Measurements from ENCODE around the gene CHCHD5. TPM values are rescaled to one million over a fixed set of nuclear protein-coding genes. Genes with fewer than 3 reads are reported as not detected.
A peak's percentile ranks its signal among the peaks of the same experiment; 100 is the strongest.

CHCHD5 gene
- total RNA-seq, 1 experiment from 2014 or later: 33.2 TPM

DNA sequence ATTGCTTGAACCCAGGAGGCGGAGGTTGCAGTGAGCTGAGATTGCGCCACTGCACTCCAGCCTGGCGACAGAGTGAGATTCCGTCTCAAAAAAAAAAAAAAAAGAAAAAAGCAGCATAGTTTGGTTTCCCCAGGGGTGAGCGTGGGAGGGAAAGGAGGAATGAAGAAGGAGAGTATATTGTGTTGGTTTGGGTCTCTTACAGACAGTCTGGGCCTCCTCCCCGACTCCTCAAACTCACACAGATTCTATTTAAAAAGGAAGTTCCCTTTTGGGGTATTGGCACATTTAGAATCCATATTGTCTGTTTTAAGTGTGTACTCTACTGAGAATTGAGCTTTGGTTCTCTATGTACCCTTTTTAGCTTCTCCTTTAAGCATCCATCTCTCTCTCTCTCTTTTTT is 34.0 kb downstream of the CHCHD5 start:
- no peak overlapping the region for H3K27ac Mint-ChIP-seq
- ChIA-PET CTCF (interaction anchor here (0.7 kb wide), 1 partner anchor 51 kb away, joined by 3 read pairs; no protein-coding TSS in a partner anchor), POLR2A (no interaction called here)
- no peaks in the 10 kb centered on the region for H3K36me3 Mint-ChIP-seq
- no peak for DNase-seq (ENCODE audit: low spot score)
- ATAC-seq: no peak
- no peak overlapping the region for H3K4me3 Mint-ChIP-seq
- no peaks in the 10 kb centered on the region; the same call in 1 of the 2 replicates for H3K27me3 Mint-ChIP-seq (ENCODE audit: low read depth)
- peaks cover 33% of the 10 kb centered on the region for H3K4me1 Mint-ChIP-seq
- no peak for TF ChIP-seq GRHL2 (CRISPR knock-in tag; IDR thresholded peaks at IDR 0.05; ENCODE audit: insufficient replicate concordance, severe bottlenecking)
- no peak for TF ChIP-seq TEAD4 (CRISPR knock-in tag; IDR thresholded peaks at IDR 0.05)
- TF ChIP-seq ZNF138 (CRISPR knock-in tag; conservative IDR thresholded peaks at IDR 0.05): no peak
- no peak for TF ChIP-seq NR3C1 (CRISPR knock-in tag; conservative IDR thresholded peaks at IDR 0.05; ENCODE audit: low read depth)
- TF ChIP-seq, protein P1, sequence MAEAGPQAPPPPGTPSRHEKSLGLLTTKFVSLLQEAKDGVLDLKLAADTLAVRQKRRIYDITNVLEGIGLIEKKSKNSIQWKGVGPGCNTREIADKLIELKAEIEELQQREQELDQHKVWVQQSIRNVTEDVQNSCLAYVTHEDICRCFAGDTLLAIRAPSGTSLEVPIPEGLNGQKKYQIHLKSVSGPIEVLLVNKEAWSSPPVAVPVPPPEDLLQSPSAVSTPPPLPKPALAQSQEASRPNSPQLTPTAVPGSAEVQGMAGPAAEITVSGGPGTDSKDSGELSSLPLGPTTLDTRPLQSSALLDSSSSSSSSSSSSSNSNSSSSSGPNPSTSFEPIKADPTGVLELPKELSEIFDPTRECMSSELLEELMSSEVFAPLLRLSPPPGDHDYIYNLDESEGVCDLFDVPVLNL (CRISPR knock-in tag; IDR thresholded peaks at IDR 0.05; ENCODE audit: borderline replicate concordance, low read depth): no peak
- TF ChIP-seq JUN (CRISPR knock-in tag; IDR thresholded peaks at IDR 0.05): no peak
- TF ChIP-seq, protein P2, sequence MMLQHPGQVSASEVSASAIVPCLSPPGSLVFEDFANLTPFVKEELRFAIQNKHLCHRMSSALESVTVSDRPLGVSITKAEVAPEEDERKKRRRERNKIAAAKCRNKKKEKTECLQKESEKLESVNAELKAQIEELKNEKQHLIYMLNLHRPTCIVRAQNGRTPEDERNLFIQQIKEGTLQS (CRISPR knock-in tag; conservative IDR thresholded peaks at IDR 0.05): no peak
- TF ChIP-seq, protein P3, sequence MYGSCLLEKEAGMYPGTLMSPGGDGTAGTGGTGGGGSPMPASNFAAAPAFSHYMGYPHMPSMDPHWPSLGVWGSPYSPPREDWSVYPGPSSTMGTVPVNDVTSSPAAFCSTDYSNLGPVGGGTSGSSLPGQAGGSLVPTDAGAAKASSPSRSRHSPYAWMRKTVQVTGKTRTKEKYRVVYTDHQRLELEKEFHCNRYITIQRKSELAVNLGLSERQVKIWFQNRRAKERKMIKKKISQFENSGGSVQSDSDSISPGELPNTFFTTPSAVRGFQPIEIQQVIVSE (CRISPR knock-in tag; IDR thresholded peaks at IDR 0.05; ENCODE audit: borderline replicate concordance): no peak
- no peak for TF ChIP-seq ELF4 (CRISPR knock-in tag; IDR thresholded peaks at IDR 0.05; ENCODE audit: low read depth)
- no peak for TF ChIP-seq NFE2L1 (CRISPR knock-in tag; IDR thresholded peaks at IDR 0.05)
- no peak for TF ChIP-seq CBFB (CRISPR knock-in tag; IDR thresholded peaks at IDR 0.05; ENCODE audit: low read depth)
- no peak for TF ChIP-seq ZNF232 (CRISPR knock-in tag; IDR thresholded peaks at IDR 0.05)
- TF ChIP-seq, protein P4, sequence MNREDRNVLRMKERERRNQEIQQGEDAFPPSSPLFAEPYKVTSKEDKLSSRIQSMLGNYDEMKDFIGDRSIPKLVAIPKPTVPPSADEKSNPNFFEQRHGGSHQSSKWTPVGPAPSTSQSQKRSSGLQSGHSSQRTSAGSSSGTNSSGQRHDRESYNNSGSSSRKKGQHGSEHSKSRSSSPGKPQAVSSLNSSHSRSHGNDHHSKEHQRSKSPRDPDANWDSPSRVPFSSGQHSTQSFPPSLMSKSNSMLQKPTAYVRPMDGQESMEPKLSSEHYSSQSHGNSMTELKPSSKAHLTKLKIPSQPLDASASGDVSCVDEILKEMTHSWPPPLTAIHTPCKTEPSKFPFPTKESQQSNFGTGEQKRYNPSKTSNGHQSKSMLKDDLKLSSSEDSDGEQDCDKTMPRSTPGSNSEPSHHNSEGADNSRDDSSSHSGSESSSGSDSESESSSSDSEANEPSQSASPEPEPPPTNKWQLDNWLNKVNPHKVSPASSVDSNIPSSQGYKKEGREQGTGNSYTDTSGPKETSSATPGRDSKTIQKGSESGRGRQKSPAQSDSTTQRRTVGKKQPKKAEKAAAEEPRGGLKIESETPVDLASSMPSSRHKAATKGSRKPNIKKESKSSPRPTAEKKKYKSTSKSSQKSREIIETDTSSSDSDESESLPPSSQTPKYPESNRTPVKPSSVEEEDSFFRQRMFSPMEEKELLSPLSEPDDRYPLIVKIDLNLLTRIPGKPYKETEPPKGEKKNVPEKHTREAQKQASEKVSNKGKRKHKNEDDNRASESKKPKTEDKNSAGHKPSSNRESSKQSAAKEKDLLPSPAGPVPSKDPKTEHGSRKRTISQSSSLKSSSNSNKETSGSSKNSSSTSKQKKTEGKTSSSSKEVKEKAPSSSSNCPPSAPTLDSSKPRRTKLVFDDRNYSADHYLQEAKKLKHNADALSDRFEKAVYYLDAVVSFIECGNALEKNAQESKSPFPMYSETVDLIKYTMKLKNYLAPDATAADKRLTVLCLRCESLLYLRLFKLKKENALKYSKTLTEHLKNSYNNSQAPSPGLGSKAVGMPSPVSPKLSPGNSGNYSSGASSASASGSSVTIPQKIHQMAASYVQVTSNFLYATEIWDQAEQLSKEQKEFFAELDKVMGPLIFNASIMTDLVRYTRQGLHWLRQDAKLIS (CRISPR knock-in tag; IDR thresholded peaks at IDR 0.05; ENCODE audit: borderline replicate concordance): no peak
- no peaks in the 10 kb centered on the region for H3K9me3 Mint-ChIP-seq

DNA sequence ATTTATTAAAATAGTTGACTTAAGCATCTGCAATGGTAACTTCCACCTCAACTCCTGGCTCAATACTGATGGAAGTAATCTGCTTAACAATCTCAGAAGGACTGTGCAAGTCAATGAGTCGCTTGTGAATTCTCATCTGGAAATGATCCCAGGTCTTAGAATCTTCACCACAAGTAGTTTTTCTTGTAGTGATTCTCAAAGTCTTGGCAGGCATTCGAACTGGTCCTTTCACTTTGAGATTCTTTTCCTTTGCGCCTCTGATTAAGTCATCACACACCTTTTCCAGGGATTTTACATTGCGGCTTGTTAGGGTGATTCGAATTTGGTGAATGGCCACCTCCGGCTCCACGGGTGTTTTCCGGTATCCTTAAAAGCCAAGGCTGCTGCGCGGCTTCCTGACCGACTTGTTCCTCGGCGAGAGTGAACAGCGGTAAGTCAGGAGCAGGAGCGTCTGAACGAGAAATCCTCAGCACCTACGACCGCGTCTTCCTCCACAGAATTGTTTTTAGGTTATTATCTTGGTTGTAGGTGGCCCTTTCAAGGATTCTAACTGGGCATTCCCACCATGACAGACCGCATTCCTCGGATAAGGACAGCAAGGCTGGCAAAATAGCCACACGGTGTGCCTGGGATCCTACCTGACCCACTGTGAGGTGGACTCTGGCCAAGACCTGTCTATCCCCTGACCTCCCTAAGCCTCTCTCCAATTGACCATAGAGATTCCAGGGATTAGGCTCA is 37.5 kb downstream of the CHCHD5 start:
- H3K4me1 Mint-ChIP-seq: peaks cover 13% of the 10 kb centered on the region
- POLR2A ChIA-PET: interaction anchor here (0.7 kb wide), 1 partner anchor 88 kb away, joined by 3 read pairs; no protein-coding TSS in a partner anchor
- CTCF ChIA-PET: interaction anchor here (1.2 kb wide), 1 partner anchor 105 kb away, joined by 3 read pairs; no protein-coding TSS in a partner anchor
- H3K9me3 Mint-ChIP-seq: no peaks in the 10 kb centered on the region
- no peaks in the 10 kb centered on the region for H3K36me3 Mint-ChIP-seq
- ATAC-seq: no peak
- DNase-seq (ENCODE audit: low spot score): no peak
- H3K27me3 Mint-ChIP-seq (ENCODE audit: low read depth): no peaks in the 10 kb centered on the region
- H3K4me3 Mint-ChIP-seq: no peak overlapping the region
- H3K27ac Mint-ChIP-seq: 0 out of 2 replicates have a peak overlapping the region, but pooled peaks have one; percentile 48
- no peak for TF ChIP-seq SOX15 (CRISPR knock-in tag; IDR thresholded peaks at IDR 0.05)
- TF ChIP-seq ZNF219 (CRISPR knock-in tag; IDR thresholded peaks at IDR 0.05; ENCODE audit: borderline replicate concordance): no peak
- no peak for TF ChIP-seq NR1H2 (CRISPR knock-in tag; IDR thresholded peaks at IDR 0.05)
- TF ChIP-seq, protein P5, sequence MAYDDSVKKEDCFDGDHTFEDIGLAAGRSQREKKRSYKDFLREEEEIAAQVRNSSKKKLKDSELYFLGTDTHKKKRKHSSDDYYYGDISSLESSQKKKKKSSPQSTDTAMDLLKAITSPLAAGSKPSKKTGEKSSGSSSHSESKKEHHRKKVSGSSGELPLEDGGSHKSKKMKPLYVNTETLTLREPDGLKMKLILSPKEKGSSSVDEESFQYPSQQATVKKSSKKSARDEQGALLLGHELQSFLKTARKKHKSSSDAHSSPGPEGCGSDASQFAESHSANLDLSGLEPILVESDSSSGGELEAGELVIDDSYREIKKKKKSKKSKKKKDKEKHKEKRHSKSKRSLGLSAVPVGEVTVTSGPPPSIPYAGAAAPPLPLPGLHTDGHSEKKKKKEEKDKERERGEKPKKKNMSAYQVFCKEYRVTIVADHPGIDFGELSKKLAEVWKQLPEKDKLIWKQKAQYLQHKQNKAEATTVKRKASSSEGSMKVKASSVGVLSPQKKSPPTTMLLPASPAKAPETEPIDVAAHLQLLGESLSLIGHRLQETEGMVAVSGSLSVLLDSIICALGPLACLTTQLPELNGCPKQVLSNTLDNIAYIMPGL (CRISPR knock-in tag; IDR thresholded peaks at IDR 0.05): no peak
- TF ChIP-seq, protein P6, sequence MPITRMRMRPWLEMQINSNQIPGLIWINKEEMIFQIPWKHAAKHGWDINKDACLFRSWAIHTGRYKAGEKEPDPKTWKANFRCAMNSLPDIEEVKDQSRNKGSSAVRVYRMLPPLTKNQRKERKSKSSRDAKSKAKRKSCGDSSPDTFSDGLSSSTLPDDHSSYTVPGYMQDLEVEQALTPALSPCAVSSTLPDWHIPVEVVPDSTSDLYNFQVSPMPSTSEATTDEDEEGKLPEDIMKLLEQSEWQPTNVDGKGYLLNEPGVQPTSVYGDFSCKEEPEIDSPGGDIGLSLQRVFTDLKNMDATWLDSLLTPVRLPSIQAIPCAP (CRISPR knock-in tag; IDR thresholded peaks at IDR 0.05): no peak
- TF ChIP-seq CBFB (CRISPR knock-in tag; IDR thresholded peaks at IDR 0.05; ENCODE audit: low read depth): no peak
- no peak for TF ChIP-seq FOXK1 (CRISPR knock-in tag; IDR thresholded peaks at IDR 0.05)
- TF ChIP-seq ZNF396 (CRISPR knock-in tag; IDR thresholded peaks at IDR 0.05; ENCODE audit: borderline replicate concordance): no peak
- TF ChIP-seq ATF1 (CRISPR knock-in tag; IDR thresholded peaks at IDR 0.05): no peak
- TF ChIP-seq TEAD4 (CRISPR knock-in tag; IDR thresholded peaks at IDR 0.05): no peak
- TF ChIP-seq, protein P7, sequence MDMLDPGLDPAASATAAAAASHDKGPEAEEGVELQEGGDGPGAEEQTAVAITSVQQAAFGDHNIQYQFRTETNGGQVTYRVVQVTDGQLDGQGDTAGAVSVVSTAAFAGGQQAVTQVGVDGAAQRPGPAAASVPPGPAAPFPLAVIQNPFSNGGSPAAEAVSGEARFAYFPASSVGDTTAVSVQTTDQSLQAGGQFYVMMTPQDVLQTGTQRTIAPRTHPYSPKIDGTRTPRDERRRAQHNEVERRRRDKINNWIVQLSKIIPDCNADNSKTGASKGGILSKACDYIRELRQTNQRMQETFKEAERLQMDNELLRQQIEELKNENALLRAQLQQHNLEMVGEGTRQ (CRISPR knock-in tag; IDR thresholded peaks at IDR 0.05): no peak
- TF ChIP-seq NFYB (CRISPR knock-in tag; conservative IDR thresholded peaks at IDR 0.05; ENCODE audit: low read depth): no peak
- TF ChIP-seq, protein P3 (CRISPR knock-in tag; IDR thresholded peaks at IDR 0.05; ENCODE audit: borderline replicate concordance): no peak
- no peak for TF ChIP-seq PRRX2 (CRISPR knock-in tag; IDR thresholded peaks at IDR 0.05)

All from WTC11 (cell line).